ENCODE data around the gene PFDN6. TPM values are rescaled to one million over a fixed set of nuclear protein-coding genes. Genes with fewer than 3 reads are reported as not detected.

Gene PFDN6
- total and polyA plus RNA-seq, 7 donors: 57.2 to 296 (median 87.6) TPM

GRCh38 chr6:33297406-33297955 is 8.1 kb downstream of the PFDN6 start:
- DNase-seq: peak; percentile 42 to 69
- no peaks in the 10 kb centered on the region for H3K9me3 ChIP-seq
- peak overlapping the region; percentile 82 for H3K4me3 ChIP-seq
- intact Hi-C loops (cut with DNase I): no loop called here
- H3K36me3 ChIP-seq (ENCODE audit: insufficient read depth in 1 of 2, low read depth in 1 of 2): peaks cover 4 to 55% of the 10 kb centered on the region in 2 donors
- no peak for TF ChIP-seq CTCF (IDR thresholded peaks at IDR 0.05)
- no peak for ATAC-seq
- H3K4me1 ChIP-seq: peaks cover 26% of the 10 kb centered on the region
- H3K27ac ChIP-seq: peak overlapping the region; percentile 97
- no peaks in the 10 kb centered on the region for H3K27me3 ChIP-seq (ENCODE audit: insufficient read depth in 3 of 3, low read length in 2 of 3)
- WGBS, 3 donors: 23 to 26% (median 25%) methylated on average over 14 to 16 of the region's 16 CpGs

- H3K36me3 ChIP-seq (ENCODE audit: insufficient read depth in 1 of 2, low read depth in 1 of 2): peaks cover 4 to 54% of the 10 kb centered on the region in 2 donors
- peak; percentile 66 to 78 for DNase-seq
- ATAC-seq: peak; percentile 23 to 44 (median 40)
- peaks cover 26% of the 10 kb centered on the region for H3K4me1 ChIP-seq
- H3K9me3 ChIP-seq: no peaks in the 10 kb centered on the region
- H3K27ac ChIP-seq: peak overlapping the region; percentile 97
- intact Hi-C loops (cut with DNase I): no loop called here
- H3K4me3 ChIP-seq: peak overlapping the region; percentile 82
- H3K27me3 ChIP-seq (ENCODE audit: insufficient read depth in 3 of 3, low read length in 2 of 3): no peaks in the 10 kb centered on the region
- TF ChIP-seq CTCF (IDR thresholded peaks at IDR 0.05): no peak
- WGBS, 3 donors: 1 to 2% (median 1%) methylated on average over 27 to 42 of the region's 42 CpGs
Measured at GRCh38 chr6:33297956-33298772, 8.8 kb downstream of the PFDN6 start.

- H3K27ac ChIP-seq: peak within 1 kb of the TSS; percentile 97
- no peaks in the 10 kb centered on the region for H3K27me3 ChIP-seq (ENCODE audit: insufficient read depth in 3 of 3, low read length in 2 of 3)
- H3K4me3 ChIP-seq: peak within 1 kb of the TSS; percentile 82
- WGBS, 3 donors: 0 to 1% (median 1%) methylated on average over 19 to 34 of the region's 34 CpGs
- H3K4me1 ChIP-seq: peaks cover 26% of the 10 kb centered on the region
- H3K36me3 ChIP-seq (ENCODE audit: insufficient read depth in 1 of 2, low read depth in 1 of 2): peaks cover 4 to 54% of the 10 kb centered on the region in 2 donors
- no peak for TF ChIP-seq CTCF (IDR thresholded peaks at IDR 0.05)
- intact Hi-C loops (cut with DNase I): no loop called here
- ATAC-seq (peak; percentile 71 to 85 (median 76)), DNase-seq (peak; percentile 88 to 94)
- no peaks in the 10 kb centered on the region for H3K9me3 ChIP-seq
Measured at GRCh38 chr6:33298773-33299236, 9.4 kb downstream of the PFDN6 start, which contains the start of gene RGL2. RGL2 (minus strand) TSS chr6:33298942; CDS start chr6:33298610, 332 bp downstream.

GRCh38 chr6:33299237-33299944 is 10.0 kb downstream of the PFDN6 start:
- peaks cover 5 to 54% of the 10 kb centered on the region in 2 donors for H3K36me3 ChIP-seq (ENCODE audit: insufficient read depth in 1 of 2, low read depth in 1 of 2)
- peak overlapping the region; percentile 97 for H3K27ac ChIP-seq
- peak; percentile 69 for TF ChIP-seq CTCF (IDR thresholded peaks at IDR 0.05)
- 0 to 1% (median 0%) methylated on average over 54 of the region's 54 CpGs for WGBS, 3 donors
- DNase-seq (peak; percentile 93 to 96), ATAC-seq (peak; percentile 80 to 89 (median 86))
- intact Hi-C loops (cut with DNase I): no loop called here
- peak overlapping the region; percentile 82 for H3K4me3 ChIP-seq
- no peaks in the 10 kb centered on the region for H3K27me3 ChIP-seq (ENCODE audit: insufficient read depth in 3 of 3, low read length in 2 of 3)
- H3K4me1 ChIP-seq: peaks cover 26% of the 10 kb centered on the region
- no peaks in the 10 kb centered on the region for H3K9me3 ChIP-seq

All from psoas muscle (tissue), 8 donors.